ENCODE results near the gene POLA1.

DNA sequence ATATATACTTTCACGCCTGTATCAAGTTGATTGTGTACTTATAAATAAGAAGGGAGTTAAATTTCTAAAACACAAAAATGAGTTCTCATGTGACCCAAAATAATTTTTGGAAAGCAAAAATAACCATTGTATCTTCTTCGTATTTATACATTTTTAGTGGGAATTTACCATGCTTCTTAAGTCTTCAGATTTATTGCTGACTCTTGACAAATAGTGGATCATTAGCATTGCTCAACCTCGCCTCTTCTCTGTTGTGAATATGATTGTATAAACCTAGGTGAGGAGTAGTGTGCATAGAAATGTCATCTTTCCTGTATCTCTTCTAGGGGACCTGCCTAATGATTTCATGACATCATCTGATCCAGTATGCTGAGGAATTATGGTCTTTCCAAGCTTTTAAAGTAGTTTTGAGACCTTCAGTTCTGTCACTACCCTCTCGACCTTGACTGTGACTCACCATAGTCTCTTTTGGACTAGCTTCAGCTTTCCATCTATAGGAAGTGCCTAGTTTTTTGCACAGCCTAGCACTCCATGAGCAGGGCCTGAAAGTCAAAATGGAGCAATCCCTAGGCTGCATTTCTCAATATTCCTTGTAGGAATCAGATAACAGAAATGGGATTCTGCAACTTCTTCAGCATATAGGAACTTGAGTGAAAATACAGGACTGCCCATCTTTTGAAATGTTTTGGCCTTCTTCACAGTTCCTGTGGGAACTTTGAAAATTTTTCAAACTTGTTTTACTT is 164.5 kb downstream of the POLA1 start:
- TF ChIP-seq, protein P1, sequence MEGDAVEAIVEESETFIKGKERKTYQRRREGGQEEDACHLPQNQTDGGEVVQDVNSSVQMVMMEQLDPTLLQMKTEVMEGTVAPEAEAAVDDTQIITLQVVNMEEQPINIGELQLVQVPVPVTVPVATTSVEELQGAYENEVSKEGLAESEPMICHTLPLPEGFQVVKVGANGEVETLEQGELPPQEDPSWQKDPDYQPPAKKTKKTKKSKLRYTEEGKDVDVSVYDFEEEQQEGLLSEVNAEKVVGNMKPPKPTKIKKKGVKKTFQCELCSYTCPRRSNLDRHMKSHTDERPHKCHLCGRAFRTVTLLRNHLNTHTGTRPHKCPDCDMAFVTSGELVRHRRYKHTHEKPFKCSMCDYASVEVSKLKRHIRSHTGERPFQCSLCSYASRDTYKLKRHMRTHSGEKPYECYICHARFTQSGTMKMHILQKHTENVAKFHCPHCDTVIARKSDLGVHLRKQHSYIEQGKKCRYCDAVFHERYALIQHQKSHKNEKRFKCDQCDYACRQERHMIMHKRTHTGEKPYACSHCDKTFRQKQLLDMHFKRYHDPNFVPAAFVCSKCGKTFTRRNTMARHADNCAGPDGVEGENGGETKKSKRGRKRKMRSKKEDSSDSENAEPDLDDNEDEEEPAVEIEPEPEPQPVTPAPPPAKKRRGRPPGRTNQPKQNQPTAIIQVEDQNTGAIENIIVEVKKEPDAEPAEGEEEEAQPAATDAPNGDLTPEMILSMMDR (IDR thresholded peaks at IDR 0.05), result no peak
- no peak for TF ChIP-seq POLR2A (IDR thresholded peaks at IDR 0.05)

All from testis (tissue), 2 donors.